Measurements from ENCODE around the gene FIGN.

DNA sequence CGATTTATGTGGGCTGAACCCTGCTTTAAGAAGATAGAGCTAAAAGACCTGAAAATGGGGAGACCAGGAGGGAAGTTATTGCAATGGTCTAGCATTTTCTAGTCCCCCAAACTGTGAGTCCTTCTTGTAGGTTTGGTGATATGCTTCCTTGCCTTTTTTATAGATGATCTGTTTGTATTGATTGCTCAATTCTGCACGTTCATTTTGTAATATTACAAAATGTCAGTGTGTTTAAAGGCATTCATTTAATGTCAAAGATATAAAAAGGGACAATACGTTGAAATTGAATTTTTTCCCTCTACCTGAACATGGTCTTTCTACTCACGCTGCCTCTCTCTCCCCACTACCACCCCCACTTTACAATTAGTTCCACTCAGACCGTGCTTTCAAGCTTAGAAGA is 5.6 kb upstream of the FIGN start:
- TF ChIP-seq ZNF615 (CRISPR knock-in tag; IDR thresholded peaks at IDR 0.05; ENCODE audit: borderline replicate concordance), result no peak
- TF ChIP-seq RNF2 (conservative IDR thresholded peaks at IDR 0.05; ENCODE audit: low read depth), result no peak
- TF ChIP-seq CBFB (CRISPR knock-in tag; IDR thresholded peaks at IDR 0.05), result no peak
- no peak for TF ChIP-seq NONO (IDR thresholded peaks at IDR 0.05)
- no peak for TF ChIP-seq NONO (CRISPR knock-in tag; conservative IDR thresholded peaks at IDR 0.05)
- no peak for TF ChIP-seq DPF2 (CRISPR knock-in tag; IDR thresholded peaks at IDR 0.05; ENCODE audit: borderline replicate concordance, low read depth)
- TF ChIP-seq, protein P1, sequence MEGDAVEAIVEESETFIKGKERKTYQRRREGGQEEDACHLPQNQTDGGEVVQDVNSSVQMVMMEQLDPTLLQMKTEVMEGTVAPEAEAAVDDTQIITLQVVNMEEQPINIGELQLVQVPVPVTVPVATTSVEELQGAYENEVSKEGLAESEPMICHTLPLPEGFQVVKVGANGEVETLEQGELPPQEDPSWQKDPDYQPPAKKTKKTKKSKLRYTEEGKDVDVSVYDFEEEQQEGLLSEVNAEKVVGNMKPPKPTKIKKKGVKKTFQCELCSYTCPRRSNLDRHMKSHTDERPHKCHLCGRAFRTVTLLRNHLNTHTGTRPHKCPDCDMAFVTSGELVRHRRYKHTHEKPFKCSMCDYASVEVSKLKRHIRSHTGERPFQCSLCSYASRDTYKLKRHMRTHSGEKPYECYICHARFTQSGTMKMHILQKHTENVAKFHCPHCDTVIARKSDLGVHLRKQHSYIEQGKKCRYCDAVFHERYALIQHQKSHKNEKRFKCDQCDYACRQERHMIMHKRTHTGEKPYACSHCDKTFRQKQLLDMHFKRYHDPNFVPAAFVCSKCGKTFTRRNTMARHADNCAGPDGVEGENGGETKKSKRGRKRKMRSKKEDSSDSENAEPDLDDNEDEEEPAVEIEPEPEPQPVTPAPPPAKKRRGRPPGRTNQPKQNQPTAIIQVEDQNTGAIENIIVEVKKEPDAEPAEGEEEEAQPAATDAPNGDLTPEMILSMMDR (CRISPR knock-in tag; IDR thresholded peaks at IDR 0.05), result no peak
- no peak for TF ChIP-seq TCF7L2 (IDR thresholded peaks at IDR 0.05; ENCODE audit: low read depth, low read length)
- TF ChIP-seq NR3C1 (CRISPR knock-in tag; IDR thresholded peaks at IDR 0.05), result no peak
- no peak for TF ChIP-seq SMAD1 (CRISPR knock-in tag; IDR thresholded peaks at IDR 0.05; ENCODE audit: borderline replicate concordance, low read depth)
- no peak for TF ChIP-seq PTBP1 (IDR thresholded peaks at IDR 0.05; ENCODE audit: low read depth, low read length, poor library complexity, severe bottlenecking)

All from HepG2 (cell line).